ENCODE measurements around the gene PRUNE2.
A peak's percentile ranks its signal among the peaks of the same experiment; 100 is the strongest.

PRUNE2 gene

GRCh38 chr9:76897804-76898525, 7.9 kb downstream of the PRUNE2 start:
- DNase-seq = no peak

DNA sequence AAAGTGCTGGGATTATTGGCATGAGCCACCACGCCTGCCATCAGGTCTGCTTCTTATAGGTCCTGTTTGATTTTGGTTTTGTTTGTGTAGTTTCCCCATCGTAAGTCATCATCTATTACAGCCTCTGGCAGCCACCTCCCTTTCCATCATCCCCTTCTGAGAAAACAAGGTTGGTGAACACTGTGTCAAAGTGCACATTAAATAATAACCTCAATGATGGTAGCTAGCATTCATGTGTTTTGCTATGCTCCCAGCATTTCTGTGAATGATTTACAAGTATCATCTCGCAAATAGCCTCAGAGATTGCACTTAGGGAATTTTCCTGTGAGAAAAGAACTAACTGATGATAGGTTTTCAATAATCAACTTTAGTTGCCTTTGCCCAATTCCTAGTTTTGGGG, 9.9 kb downstream of the PRUNE2 start:
- DNase-seq = no peak

DNA sequence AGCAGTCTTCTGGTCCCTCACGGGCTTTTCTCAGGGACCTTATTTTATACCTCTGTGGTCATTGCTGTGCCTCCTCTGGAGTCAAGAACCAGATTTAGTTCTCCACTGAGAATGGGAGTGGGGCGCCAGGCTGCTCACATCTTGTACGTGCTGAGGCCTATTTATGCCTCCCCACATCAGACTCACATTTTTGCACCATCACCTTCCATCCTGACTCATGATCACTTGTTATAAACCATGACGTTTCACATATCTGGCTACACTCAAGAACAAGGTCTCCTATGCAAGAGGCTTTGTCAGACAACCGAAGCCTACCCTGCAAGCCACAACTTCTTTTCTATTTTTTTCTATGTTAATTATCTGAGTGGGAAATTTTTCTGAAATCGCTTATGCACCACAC, 10.7 kb downstream of the PRUNE2 start:
- DNase-seq = no peak

- no peak for DNase-seq
Measured at GRCh38 chr9:76894198-76894597, 11.7 kb downstream of the PRUNE2 start.

DNA sequence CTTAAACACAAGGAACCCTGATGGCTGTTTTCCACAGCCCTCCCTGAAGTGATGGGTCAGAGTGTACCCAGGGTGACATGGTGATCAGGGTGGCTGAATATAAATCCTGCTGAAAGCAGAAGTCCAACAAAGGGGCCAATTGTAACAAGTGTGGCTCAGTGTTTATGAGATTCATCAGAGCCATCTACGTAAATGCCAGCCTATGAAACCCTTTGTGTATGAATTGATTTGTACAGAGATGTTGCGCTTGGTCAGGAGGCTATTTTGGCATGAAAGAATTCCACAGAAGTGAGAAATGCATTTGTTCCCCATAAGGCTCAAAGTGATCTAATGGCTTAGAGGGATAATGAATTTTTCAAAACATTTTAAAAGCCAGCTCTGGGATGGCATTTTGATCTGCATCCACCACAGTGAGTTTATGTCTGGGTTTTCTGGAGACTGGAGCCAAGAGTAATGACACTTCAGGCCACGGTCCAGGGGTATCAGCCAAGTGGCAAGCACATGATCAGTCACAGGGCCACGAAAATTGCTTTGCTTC, 12.4 kb downstream of the PRUNE2 start:
- DNase-seq = no peak

DNA sequence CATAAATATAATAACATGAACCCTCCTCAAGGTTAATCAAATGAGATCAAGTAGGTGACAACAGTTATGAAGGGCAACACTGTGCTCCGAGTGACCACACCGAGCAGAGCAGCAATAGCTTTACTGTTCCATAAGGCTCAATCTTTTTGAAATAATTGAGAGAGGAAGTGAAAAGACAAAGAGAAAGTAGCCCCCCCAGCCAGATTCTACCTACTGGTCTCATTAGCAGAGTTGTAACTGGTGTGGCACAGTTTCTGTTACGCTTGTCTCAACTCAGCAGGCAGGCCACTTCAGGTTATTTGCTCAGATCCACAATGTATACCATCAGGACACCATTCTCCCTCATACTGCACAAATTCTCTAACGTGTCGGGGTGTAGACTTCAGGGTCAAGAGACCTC, 14.0 kb downstream of the PRUNE2 start:
- no peak for DNase-seq

- DNase-seq = no peak
Measured at GRCh38 chr9:76891279-76891678, 14.6 kb downstream of the PRUNE2 start.

DNA sequence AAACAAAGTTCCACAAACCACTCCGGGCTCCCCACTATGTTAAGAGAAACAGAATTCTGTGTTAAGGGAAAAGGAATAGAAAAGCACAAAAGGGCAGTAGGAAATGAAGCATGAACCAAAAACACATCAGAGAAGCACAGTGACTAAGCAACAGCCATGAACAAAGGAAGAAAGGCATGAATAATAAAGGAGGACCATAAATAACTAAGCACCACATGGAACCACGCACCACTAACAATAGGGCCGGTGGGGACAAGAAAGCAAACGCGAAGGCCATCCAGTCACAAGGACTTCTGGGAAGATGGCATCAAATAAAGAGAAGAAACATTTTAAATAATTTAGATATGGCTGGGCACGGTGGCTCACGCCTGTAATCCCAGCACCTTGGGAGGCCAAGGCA, 18.0 kb downstream of the PRUNE2 start:
- no peak for DNase-seq

DNA sequence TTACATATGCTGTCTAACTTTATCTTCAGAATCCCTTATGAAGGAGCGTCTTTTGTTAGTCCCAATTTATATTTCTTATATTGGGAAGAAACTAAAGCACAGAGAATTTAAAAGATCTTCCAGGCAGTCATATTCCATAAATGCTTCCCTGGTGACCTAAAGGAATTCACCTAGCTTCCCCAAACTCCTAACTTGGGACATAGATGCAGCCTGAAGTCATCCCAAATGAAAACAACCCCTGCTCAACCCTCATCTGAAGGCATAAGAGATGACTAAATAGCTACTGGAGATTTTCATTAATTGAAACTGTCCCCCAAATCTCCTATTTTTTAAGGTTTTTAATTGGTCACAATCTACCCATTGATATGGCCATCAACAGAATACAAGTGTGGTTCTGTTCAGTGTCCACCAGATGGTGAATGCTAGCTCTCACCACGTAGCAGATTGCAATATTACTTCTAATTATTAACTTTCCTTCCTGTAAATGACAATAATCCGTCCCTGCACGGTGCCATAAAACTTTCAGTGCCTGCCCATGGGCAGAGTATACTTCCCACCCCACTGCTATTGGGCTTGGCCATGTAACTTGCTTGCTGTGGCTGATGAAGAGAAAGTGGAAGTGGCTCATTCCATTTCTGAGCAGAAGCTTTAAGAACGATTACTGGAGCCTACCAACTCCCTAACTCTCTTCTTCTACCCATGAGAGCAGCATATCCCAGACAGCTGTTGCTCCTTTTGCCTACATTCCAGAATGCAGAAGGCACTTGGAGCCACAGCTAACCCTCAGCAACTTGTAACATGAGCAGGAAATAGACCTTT, 18.7 kb downstream of the PRUNE2 start:
- DNase-seq = no peak

DNA sequence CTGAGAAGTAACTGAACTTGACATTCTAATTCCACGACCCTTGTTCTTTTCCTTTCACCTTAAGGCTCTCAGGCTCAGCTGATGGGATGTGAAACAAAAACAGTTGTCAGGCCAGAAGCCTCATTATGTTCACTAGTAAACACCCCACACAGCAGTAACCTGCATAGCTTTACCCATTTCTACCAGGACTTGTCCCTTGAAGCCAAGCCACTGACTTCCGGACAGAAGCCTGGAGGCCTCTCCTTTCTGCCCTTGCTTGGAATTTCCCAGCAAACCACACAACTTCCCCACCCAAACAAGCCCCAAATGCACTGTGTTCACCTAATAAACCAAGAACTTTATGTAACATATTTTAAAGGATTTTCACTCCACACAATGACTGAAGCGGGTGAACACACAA, 19.6 kb downstream of the PRUNE2 start:
- DNase-seq = no peak

DNA sequence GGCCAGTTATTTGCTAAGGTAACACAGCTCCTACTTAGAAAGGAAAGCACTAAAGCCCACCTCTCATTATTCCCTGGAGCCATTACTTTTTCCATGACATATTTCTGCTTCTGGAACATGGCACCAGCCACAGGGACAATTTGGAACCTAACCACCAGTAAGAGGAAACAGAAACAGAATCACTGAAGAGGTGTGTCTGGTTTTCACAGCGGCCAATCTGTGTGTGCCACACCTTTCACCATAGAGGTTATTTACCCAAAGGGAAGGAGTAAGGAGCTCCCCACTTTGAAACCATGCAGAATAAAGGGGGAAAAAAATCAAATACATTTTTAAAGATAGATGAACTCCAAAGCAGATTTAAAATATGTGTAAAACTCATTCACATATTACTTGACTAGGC, 21.1 kb downstream of the PRUNE2 start:
- no peak for DNase-seq

DNA sequence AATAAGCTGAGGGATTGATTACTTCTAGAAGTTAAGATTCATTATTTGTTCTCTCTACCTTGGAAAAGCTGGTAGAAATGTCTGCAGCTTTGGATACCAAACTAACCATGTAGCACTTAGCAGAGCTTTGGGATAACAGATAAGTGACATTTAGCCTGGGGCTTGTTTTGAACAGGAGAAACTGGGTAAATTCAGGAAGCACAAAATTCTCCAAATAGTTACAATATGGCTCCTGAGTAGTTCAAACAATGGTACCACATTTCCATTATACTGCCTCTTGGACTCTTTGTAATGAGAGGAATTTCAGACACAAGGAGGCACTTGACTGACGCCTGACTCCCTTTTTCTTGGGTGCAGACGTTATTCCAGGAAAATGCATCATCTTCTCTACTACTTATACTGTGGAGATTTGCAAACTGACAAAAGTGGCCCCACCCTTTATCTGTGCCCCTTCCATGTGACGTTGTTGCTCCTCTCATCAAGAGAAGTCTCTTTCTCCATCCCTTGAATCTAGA, 22.5 kb downstream of the PRUNE2 start:
- no peak for DNase-seq

- no peak for DNase-seq
Measured at GRCh38 chr9:76882686-76883085, 23.2 kb downstream of the PRUNE2 start.

- DNase-seq = no peak
Measured at GRCh38 chr9:76880210-76880609, 25.7 kb downstream of the PRUNE2 start.

DNA sequence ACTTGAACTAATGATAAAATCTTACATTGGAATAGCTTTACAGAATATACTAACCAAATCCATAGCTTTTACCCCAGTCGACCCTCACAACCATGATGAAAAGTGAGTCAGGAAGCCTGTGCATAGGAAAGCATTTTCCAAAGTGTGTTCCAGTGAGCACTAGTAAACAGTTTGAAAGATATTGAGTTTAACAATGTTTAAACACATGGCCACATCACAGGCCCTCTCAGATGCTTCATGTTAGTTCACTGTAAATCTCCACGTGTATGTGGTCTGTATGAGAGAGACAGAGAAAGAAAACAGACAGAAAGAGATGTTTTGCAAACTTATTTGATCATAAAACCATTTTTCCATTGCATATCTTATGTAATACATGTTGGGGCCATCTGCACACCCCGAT, 27.0 kb downstream of the PRUNE2 start:
- DNase-seq = no peak

DNA sequence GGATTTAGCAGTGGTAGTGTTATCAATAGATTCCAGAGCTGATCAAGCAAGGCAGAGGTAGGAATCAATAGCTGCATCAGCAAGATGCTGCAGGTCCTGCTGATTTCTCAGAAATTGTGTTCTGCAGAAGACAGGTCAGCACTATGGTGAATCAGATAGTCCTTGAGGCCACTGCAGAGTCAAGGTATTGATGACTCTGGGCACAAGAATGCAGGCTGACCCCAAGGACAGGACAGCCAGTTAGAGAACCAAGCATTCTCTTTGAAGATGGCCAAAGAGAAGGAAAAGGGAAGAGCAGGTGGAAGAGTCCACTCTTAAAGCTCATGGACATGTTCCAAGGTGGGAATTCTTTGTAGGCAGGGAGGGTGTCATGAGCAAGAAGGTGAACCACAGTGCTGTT, 28.0 kb downstream of the PRUNE2 start:
- no peak for DNase-seq

DNA sequence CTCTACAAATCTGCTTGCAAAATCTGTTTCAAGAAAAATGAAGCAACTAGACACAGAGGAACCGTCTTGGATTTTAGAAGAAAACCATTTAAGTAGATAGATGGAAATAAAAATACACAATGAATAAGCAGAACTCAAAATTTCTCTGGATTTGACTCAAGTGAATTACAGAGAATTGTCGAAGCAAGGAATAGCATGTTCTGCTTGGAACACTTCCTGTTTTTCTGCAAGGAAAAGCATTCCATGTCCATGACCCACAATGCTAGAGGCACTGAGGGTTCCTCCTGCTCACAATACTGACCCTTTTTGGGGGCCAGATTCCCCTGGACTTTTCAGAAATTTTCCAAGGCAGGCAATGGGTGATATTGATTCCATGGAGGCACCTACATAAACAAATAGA, 29.8 kb downstream of the PRUNE2 start:
- DNase-seq = no peak

- DNase-seq = no peak
Measured at GRCh38 chr9:76873821-76874220, 32.1 kb downstream of the PRUNE2 start.

DNA sequence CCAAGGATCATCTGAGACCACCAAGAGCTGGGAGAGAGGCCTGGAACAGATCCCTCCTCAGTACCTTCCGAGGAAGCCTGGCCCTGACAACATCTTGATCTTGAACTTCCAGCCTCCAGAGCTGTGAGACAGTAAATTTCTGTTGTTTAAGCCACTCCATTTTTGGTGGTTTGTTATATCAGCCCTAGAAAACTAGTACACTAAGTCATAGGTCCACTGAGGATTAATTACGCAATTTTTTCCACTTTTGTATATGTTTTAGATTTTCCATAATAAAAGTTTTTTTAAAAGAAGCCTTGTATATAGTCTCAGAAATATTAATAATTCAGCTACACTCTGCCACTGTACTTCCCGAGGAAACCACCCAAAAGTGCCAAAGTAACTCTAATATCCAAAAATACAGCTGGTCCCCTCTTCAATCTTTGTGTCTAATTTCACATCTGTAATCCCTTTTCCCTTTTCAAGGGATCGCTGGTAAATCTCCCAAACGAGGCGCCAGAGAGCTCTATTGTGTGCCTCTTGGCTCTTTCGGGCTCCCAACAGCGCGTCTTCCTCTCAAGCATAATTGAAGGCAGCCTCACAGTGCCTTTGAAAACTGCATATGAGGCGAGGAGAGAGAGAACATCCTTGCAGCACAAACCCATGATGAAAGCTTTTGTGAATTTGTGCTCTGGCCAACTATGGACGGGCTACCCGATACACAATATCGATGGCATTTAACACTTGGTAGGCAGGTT, 32.7 kb downstream of the PRUNE2 start:
- no peak for DNase-seq

- DNase-seq = no peak
Measured at GRCh38 chr9:76868897-76869296, 37.0 kb downstream of the PRUNE2 start.

DNA sequence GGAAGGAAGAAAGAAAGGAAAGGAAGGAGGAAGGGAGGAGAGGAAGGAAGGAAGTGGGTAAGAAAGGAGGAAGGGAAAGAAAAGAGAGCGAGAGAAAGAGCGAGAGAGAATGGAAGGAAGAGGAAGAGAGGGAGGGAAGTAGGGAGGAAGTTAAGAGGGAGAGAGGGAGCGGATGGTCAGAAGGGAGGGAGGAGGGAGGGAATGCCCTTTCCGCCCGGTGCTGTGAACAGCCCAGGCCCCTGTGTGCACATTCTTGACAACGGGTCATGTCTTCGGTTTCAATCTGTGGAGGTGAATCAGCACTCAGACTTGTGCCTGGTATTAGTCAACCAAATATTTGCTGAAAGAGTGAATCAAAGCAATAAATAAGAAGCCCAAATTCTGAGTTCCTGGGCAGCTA, 39.2 kb downstream of the PRUNE2 start:
- DNase-seq = peak; percentile 80

- DNase-seq = no peak
Measured at GRCh38 chr9:76863832-76864231, 42.1 kb downstream of the PRUNE2 start.

GRCh38 chr9:76859860-76860259, 46.1 kb downstream of the PRUNE2 start:
- DNase-seq = no peak

Data from amniotic stem cell (primary cell).